ENCODE results near the gene TULP4.

DNA sequence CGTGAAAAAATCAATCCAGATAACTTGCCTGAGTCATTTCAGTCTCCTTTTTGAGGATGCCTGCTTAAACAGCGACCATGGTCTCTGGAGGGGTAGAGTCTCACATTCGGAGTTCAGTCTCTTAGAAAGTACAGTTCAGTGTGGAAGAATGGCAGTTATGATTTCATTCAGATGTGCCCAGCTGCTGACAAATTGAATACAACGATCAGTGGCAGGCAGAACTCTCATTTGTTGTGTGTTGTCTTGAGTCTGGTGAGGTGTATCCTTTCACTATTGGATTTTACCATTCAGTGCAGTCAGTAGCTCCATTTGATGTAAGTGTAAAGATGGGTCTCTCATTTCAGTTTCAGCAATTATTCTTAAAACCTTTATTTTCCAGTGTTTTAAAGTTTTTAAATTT, 639 bp upstream of the TULP4 start:
- TF ChIP-seq SUZ12 (IDR thresholded peaks at IDR 0.05; ENCODE audit: extremely low read depth, insufficient read depth, insufficient read length), result no peak
- TF ChIP-seq ZNF274 (IDR thresholded peaks at IDR 0.05; ENCODE audit: low read depth, low read length), result no peak

Data from NT2/D1 (cell line).